Measurements from ENCODE around the gene ADSL.

ADSL gene

GRCh38 chr22:40423310-40423688, 77.0 kb downstream of the ADSL start:
- Histone ChIP-seq H3K79me2 (ENCODE audit: low read length) (no peaks in the 10 kb centered on the region), H3K9ac (ENCODE audit: low read length) (no peak overlapping the region), H3K9me2 (replicated peaks; ENCODE audit: insufficient read depth, low read length) (no peaks in the 10 kb centered on the region), H4K20me1 (ENCODE audit: insufficient read depth, low read length) (no peaks in the 10 kb centered on the region), H3K9me3 (replicated peaks; ENCODE audit: insufficient read depth, low read length) (no peaks in the 10 kb centered on the region), H3K4me2 (ENCODE audit: low read depth, low read length) (no peak overlapping the region), H2AFZ (ENCODE audit: low read length) (no peak overlapping the region), H3K4me1 (ENCODE audit: low read length) (peaks cover 17% of the 10 kb centered on the region), H3K27me3 (replicated peaks; ENCODE audit: insufficient read depth, low read length) (no peaks in the 10 kb centered on the region), H3K27ac (ENCODE audit: low read length) (no peak overlapping the region; the same call in 1 of the 2 replicates), H3K36me3 (replicated peaks; ENCODE audit: insufficient read depth, low read length) (no peaks in the 10 kb centered on the region), H3K4me3 (ENCODE audit: low read length) (no peak overlapping the region), H3F3A (ENCODE audit: insufficient read depth, low read length) (peaks cover 7% of the 10 kb centered on the region; the same call in 1 of the 2 replicates)
- TF ChIP-seq EZH2 (optimal IDR thresholded peaks at IDR 0.05; ENCODE audit: low read depth, low read length), result no peak
- no peak for TF ChIP-seq EZH2phosphoT487 (IDR thresholded peaks at IDR 0.05; ENCODE audit: low read length)
- TF ChIP-seq CTCF (IDR thresholded peaks at IDR 0.05; ENCODE audit: low read length), result no peak
- no peak for DNase-seq

GRCh38 chr22:40423882-40424640, 77.8 kb downstream of the ADSL start:
- Histone ChIP-seq H3K27me3 (replicated peaks; ENCODE audit: insufficient read depth, low read length) (no peaks in the 10 kb centered on the region), H3K9me3 (replicated peaks; ENCODE audit: insufficient read depth, low read length) (no peaks in the 10 kb centered on the region), H3K36me3 (replicated peaks; ENCODE audit: insufficient read depth, low read length) (no peaks in the 10 kb centered on the region), H3K4me1 (ENCODE audit: low read length) (peaks cover 17% of the 10 kb centered on the region), H4K20me1 (ENCODE audit: insufficient read depth, low read length) (no peaks in the 10 kb centered on the region), H3K4me2 (ENCODE audit: low read depth, low read length) (no peak overlapping the region), H3K4me3 (ENCODE audit: low read length) (no peak overlapping the region), H3K79me2 (ENCODE audit: low read length) (no peaks in the 10 kb centered on the region), H3K9me2 (replicated peaks; ENCODE audit: insufficient read depth, low read length) (no peaks in the 10 kb centered on the region), H2AFZ (ENCODE audit: low read length) (no peak overlapping the region), H3K9ac (ENCODE audit: low read length) (no peak overlapping the region), H3K27ac (ENCODE audit: low read length) (no peak overlapping the region), H3F3A (ENCODE audit: insufficient read depth, low read length) (peaks cover 7% of the 10 kb centered on the region; the same call in 1 of the 2 replicates)
- DNase-seq, result no peak
- TF ChIP-seq EZH2 (optimal IDR thresholded peaks at IDR 0.05; ENCODE audit: low read depth, low read length), result no peak
- no peak for TF ChIP-seq EZH2phosphoT487 (IDR thresholded peaks at IDR 0.05; ENCODE audit: low read length)
- no peak for TF ChIP-seq CTCF (IDR thresholded peaks at IDR 0.05; ENCODE audit: low read length)

- Histone ChIP-seq H3K4me1 (ENCODE audit: low read length) (peaks cover 17% of the 10 kb centered on the region), H3K9me2 (replicated peaks; ENCODE audit: insufficient read depth, low read length) (no peaks in the 10 kb centered on the region), H3K9ac (ENCODE audit: low read length) (no peak overlapping the region), H3K9me3 (replicated peaks; ENCODE audit: insufficient read depth, low read length) (no peaks in the 10 kb centered on the region), H3K27me3 (replicated peaks; ENCODE audit: insufficient read depth, low read length) (no peaks in the 10 kb centered on the region), H3K36me3 (replicated peaks; ENCODE audit: insufficient read depth, low read length) (no peaks in the 10 kb centered on the region), H3K79me2 (ENCODE audit: low read length) (no peaks in the 10 kb centered on the region), H2AFZ (ENCODE audit: low read length) (no peak overlapping the region), H3F3A (ENCODE audit: insufficient read depth, low read length) (peaks cover 7% of the 10 kb centered on the region; the same call in 1 of the 2 replicates), H3K27ac (ENCODE audit: low read length) (no peak overlapping the region), H3K4me3 (ENCODE audit: low read length) (no peak overlapping the region), H4K20me1 (ENCODE audit: insufficient read depth, low read length) (no peaks in the 10 kb centered on the region), H3K4me2 (ENCODE audit: low read depth, low read length) (no peak overlapping the region)
- TF ChIP-seq CTCF (IDR thresholded peaks at IDR 0.05; ENCODE audit: low read length) (no peak), EZH2phosphoT487 (IDR thresholded peaks at IDR 0.05; ENCODE audit: low read length) (no peak), EZH2 (optimal IDR thresholded peaks at IDR 0.05; ENCODE audit: low read depth, low read length) (no peak)
- DNase-seq, result no peak
Observed at GRCh38 chr22:40425082-40425481, 78.8 kb downstream of the ADSL start.
